Right lobe of liver (tissue), 6 donors: Measurements from ENCODE around the gene HSPA12A. TPM values are rescaled to one million over a fixed set of nuclear protein-coding genes. Genes with fewer than 3 reads are reported as not detected.
A peak's percentile ranks its signal among the peaks of the same experiment; 100 is the strongest.

ENCODE experiments used
- ATAC-seq, 4 donors: fragments of 200-7000 bp; cut with Tn5 transposase; one replicate each; pipeline ENCODE4 v1.9.1; 2020; ENCODE audit warnings: mild to moderate bottlenecking in 4 of 4, moderate library complexity in 4 of 4
- DNase-seq, 3 donors: peaks; one replicate each; pipeline ENCODE4 v3.0.0-alpha.2; 2020
- H3K27ac ChIP-seq, 3 donors: fragments of 200-600 bp; one replicate each; pipeline ENCODE4 v1.8.0; 2022
- H3K27me3 ChIP-seq, 2 donors: fragments of 200-600 bp; one replicate each; pipeline ENCODE4 v1.8.0; 2022
- H3K36me3 ChIP-seq, 4 donors: fragments of 200-600 bp; sonication (generic) in 1 of 4; one replicate each; pipeline versions ENCODE4 v1.5.1 to v1.8.0; 2017 to 2022; ENCODE audit warnings: control low read depth in 1 of 4
- H3K4me1 ChIP-seq, 4 donors: fragments of 200-600 bp; sonication (generic) in 1 of 4; one replicate each; pipeline versions ENCODE4 v1.5.1 to v1.8.0; 2017 to 2022; ENCODE audit warnings: control low read depth in 1 of 4
- H3K4me3 ChIP-seq, 3 donors: fragments of 200-600 bp; one replicate each; pipeline ENCODE4 v1.8.0; 2022
- H3K9me3 ChIP-seq, 4 donors: fragments of 200-600 bp; sonication (generic) in 1 of 4; one replicate each; pipeline versions ENCODE4 v1.5.1 to v1.8.0; 2017 to 2022; ENCODE audit warnings: control low read depth in 1 of 4
- POLR2A ChIP-seq: fragments of 450-650 bp; IDR thresholded peaks from one replicate; pipeline ENCODE4 v1.6.1; 2017; ENCODE audit warnings: antibody characterized with exemption, mild to moderate bottlenecking
- WGBS: methylation state at CpG from one replicate; pipeline ENCODE4 v1.1.6; 2018; ENCODE audit warnings: low coverage, low lambda C conversion rate; ENCODE audit not compliant: insufficient coverage; ENCODE audit errors: missing lambda C conversion rate; 5-methylcytosine and 5-hydroxymethylcytosine counted together
- intact Hi-C, 2 donors: fragments of 100-400 bp; cut with DNase I; formaldehyde crosslinking; loops; one replicate each; pipeline versions ENCODE4 v1.11.2 to v1.14.1; 2022
- total RNA-seq, 6 experiments: library from RNA; depleted of rRNA in 2 of 6; stranded (reverse); fragments of >200 nt in 2 of 6; fragmentation: NEBNext Ultra II Directional in 3 of 6; extraction: Animal tissue kit (Norgen Biotek cat#: 25700) in 3 of 6; gene quantifications; one replicate each; pipeline versions ENCODE4 v1.1.0 to v1.2.4, GENCODE V29; 2016 to 2023
- TF ChIP-seq, protein P1 (sequence below), 4 donors: fragments of 200-600 bp in 3 of 4; fragments of 450-650 bp in 1 of 4; IDR thresholded peaks; one replicate each; pipeline versions ENCODE4 v1.5.1 to v1.8.0; 2016 to 2022; ENCODE audit warnings: antibody characterized with exemption in 4 of 4, mild to moderate bottlenecking in 2 of 4
- donor health status: DM: no; HTN: yes; CAD: no.
- donor health status: DM: no; HTN: no; CAD: no.
- donor health status: DM: no; HTN: no; CAD: no.
- donor health status: DM: no; HTN: yes; CAD: no.
- donor health status: DM: no; HTN: yes; CAD: no.

The HSPA12A gene
- total RNA-seq, 6 experiments from 2014 or later = 2.3 to 4.2 (median 2.9) TPM

DNA sequence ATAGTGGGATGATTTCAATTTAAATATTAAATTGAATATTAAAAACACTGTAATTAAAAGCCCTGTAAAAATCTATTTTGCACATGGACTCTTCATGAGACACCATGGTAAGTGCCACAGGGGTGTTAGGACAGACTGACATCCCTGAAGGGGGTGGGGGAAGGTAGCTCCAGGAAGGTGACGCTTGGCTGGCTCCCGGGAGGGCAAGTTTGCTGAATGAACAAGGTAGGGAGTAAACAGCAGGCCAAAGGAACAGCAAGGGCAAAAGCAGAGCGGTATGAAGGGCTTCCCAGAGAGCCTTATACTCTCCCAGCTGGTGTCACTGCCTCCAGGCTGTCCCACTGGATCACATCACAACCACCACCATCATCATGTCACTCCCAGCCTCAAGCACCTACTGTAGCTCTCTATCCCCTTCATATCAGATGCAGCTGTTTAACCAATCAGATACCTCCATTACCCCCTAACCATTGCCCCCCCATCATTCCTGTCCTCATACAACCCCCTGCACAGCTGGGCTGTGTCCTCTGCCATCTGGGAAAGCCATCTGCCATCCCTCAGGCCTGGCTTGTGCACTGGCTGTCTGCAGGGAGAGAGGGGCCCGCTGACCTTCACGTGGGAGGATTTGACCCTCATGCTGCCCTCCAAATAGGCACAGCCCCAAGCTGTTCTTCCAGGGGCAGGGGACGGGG lies 19.5 kb downstream of the HSPA12A start:
- TF ChIP-seq POLR2A = no peak
- TF ChIP-seq, protein P1, sequence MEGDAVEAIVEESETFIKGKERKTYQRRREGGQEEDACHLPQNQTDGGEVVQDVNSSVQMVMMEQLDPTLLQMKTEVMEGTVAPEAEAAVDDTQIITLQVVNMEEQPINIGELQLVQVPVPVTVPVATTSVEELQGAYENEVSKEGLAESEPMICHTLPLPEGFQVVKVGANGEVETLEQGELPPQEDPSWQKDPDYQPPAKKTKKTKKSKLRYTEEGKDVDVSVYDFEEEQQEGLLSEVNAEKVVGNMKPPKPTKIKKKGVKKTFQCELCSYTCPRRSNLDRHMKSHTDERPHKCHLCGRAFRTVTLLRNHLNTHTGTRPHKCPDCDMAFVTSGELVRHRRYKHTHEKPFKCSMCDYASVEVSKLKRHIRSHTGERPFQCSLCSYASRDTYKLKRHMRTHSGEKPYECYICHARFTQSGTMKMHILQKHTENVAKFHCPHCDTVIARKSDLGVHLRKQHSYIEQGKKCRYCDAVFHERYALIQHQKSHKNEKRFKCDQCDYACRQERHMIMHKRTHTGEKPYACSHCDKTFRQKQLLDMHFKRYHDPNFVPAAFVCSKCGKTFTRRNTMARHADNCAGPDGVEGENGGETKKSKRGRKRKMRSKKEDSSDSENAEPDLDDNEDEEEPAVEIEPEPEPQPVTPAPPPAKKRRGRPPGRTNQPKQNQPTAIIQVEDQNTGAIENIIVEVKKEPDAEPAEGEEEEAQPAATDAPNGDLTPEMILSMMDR (IDR thresholded peaks at IDR 0.05) = no peak
- 100% methylated on average over 2 of the region's 6 CpGs for WGBS
- no peak overlapping the region for H3K27ac ChIP-seq
- no peaks in the 10 kb centered on the region for H3K9me3 ChIP-seq
- ATAC-seq (no peak), DNase-seq (no peak)
- no peak overlapping the region for H3K4me3 ChIP-seq
- no peaks in the 10 kb centered on the region for H3K36me3 ChIP-seq
- no peaks in the 10 kb centered on the region for H3K27me3 ChIP-seq
- H3K4me1 ChIP-seq = peaks cover 0 to 11% (median 3%) of the 10 kb centered on the region in 4 donors
- intact Hi-C loops = no loop called here

DNA sequence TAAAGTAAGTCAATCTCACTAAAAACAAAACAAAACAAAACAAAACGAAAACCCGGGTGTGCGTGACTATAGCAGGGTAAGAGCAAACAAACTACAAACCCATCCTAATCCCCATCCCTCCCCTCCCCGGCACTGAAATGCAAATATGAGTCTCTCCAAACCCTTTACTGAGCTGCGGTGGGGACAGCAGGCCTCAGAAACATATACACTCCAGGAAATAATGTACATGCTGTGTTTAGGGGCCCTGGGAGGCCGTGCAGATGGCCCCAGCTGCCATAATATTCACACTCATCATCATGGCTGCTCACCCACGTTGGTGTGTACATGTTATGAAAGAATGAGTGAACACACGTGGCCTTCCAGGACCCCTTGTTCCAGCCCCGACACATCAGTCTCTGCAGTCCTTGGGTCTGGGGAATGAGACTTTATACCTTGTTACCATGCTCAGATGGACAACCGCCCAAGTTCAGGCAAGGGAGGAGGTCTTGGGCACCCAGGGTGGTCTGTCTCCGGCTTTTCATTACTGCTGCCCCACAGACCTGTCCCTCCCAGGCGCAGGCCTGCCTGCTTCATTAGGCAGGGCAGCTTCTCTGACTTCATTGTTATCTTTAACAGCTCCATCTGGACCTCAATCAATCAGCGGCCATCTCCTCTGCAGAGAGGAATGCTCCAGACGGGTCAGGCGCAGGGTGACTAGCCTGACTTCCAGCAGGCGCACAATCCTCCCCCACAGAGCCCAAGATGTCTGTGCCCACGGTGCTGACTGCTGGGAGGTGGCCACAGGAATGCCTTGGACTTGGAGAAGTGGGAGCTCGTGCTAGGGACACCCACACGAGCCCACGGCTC lies 20.6 kb downstream of the HSPA12A start:
- Histone ChIP-seq H3K36me3 (no peaks in the 10 kb centered on the region), H3K27me3 (no peaks in the 10 kb centered on the region), H3K27ac (no peak overlapping the region), H3K4me1 (peaks cover 0 to 11% (median 3%) of the 10 kb centered on the region in 4 donors), H3K4me3 (no peak overlapping the region), H3K9me3 (no peaks in the 10 kb centered on the region)
- ATAC-seq (no peak), DNase-seq (no peak)
- intact Hi-C loops = no loop called here
- TF ChIP-seq, protein P1 (IDR thresholded peaks at IDR 0.05) = no peak
- TF ChIP-seq POLR2A = no peak
- WGBS = 60% methylated on average over 9 of the region's 20 CpGs

DNA sequence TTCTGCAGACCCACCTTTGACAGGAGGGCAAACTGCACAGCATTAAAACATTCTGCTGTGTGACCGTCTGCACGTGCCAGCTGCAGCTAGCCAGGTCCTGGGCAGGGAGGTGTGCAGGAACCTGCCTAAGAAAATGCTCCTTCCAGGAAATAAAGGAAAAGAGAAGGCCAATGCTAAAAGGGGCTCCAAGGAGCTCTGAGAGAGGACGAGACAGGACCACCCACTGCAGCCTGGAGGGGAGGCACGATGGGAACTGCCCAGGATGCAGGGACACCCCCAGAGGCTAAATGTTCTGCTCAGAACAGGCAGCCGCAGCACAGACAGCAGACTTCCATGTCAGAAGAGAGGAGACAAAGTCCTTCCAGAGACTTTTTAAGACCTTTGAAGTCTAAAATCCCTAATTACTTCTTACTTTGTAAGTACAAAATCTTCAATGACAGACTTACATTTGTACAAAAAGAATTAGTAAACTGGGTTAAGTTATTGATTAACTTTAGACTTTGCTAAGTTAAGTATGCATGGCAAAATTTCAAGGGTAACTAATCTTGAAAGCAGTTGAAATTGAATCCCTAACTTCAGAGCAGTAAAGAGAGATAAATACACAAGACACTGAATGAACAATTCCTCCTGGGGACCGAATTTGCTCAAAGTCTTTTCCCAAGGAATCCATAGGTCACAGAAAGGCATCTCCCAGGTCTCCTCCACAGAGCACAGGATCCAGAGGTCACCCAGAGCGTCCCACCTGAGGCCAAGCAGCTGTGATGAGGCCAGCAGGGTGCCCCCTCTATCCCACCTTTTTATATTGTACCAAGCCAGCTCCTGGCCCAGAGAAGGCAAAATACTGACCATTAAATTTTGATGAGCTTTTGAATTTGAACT lies 21.5 kb downstream of the HSPA12A start:
- H3K4me1 ChIP-seq = peaks cover 0 to 11% (median 3%) of the 10 kb centered on the region in 4 donors
- no peak overlapping the region for H3K4me3 ChIP-seq
- H3K27me3 ChIP-seq = no peaks in the 10 kb centered on the region
- TF ChIP-seq POLR2A = no peak
- TF ChIP-seq, protein P1 (IDR thresholded peaks at IDR 0.05) = no peak
- WGBS = 25% methylated on average over 6 of the region's 7 CpGs
- H3K36me3 ChIP-seq = no peaks in the 10 kb centered on the region
- intact Hi-C loops = no loop called here
- H3K9me3 ChIP-seq = no peaks in the 10 kb centered on the region
- no peak overlapping the region for H3K27ac ChIP-seq
- ATAC-seq = peak; percentile 11 to 56 (median 51)
- DNase-seq = no peak

DNA sequence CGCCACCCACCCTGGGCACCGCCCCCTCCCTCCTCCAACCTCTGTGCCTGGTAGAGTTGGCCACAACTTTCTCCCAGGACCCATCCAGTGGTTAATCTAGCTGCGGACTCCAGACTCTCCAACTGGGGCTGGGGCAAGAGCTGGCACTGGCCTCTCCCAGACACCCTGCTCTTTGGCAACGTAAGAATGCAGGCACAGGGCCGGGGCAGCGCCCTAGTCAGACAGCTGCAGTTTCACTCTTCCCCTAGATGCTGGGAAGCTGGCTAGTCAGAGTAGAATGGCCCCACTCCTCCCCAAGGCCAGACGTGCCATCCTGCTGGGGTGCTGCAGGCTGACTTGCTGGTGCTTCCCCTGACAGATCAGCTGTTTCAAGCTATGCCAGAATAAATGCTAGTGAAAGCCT lies 22.1 kb downstream of the HSPA12A start:
- intact Hi-C loops = no loop called here
- DNase-seq (peak in 2 of 3 donors; percentile 27 to 60), ATAC-seq (peak; percentile 21 to 74 (median 36))
- Histone ChIP-seq H3K4me3 (no peak overlapping the region), H3K4me1 (peaks cover 0 to 11% (median 3%) of the 10 kb centered on the region in 4 donors), H3K27me3 (no peaks in the 10 kb centered on the region), H3K9me3 (no peaks in the 10 kb centered on the region), H3K36me3 (no peaks in the 10 kb centered on the region), H3K27ac (no peak overlapping the region)
- 65% methylated on average over 6 of the region's 7 CpGs for WGBS
- TF ChIP-seq POLR2A = no peak
- TF ChIP-seq, protein P1 (IDR thresholded peaks at IDR 0.05) = no peak
